Amniotic stem cell (primary cell): Measurements from ENCODE around the gene LBH.

Experiments
- DNase-seq: peaks from one replicate; lab custom pipeline; 2025; lab: John Stamatoyannopoulos, UW

The LBH gene

GRCh38 chr2:30231212-30231995 lies at the start of gene LBH:
Gene LBH (plus strand): TSS chr2:30231534. CDS start chr2:30231739, 205 bp downstream.
- peak; percentile 82 for DNase-seq

- no peak for DNase-seq
Measured at GRCh38 chr2:30184035-30184434, 47.3 kb upstream of the LBH start.

GRCh38 chr2:30185178-30185577 lies 46.2 kb upstream of the LBH start:
- DNase-seq = no peak

GRCh38 chr2:30188292-30188691 lies 43.0 kb upstream of the LBH start:
- no peak for DNase-seq

- DNase-seq = no peak
Measured at GRCh38 chr2:30190637-30191036, 40.7 kb upstream of the LBH start.

GRCh38 chr2:30191107-30191506 lies 40.2 kb upstream of the LBH start:
- DNase-seq = no peak

- DNase-seq = no peak
Measured at GRCh38 chr2:30191819-30192271, 39.5 kb upstream of the LBH start.

- DNase-seq = no peak
Measured at GRCh38 chr2:30192314-30192713, 39.0 kb upstream of the LBH start.

- no peak for DNase-seq
Measured at GRCh38 chr2:30193104-30193681, 38.1 kb upstream of the LBH start.

- DNase-seq = no peak
Measured at GRCh38 chr2:30194421-30194820, 36.9 kb upstream of the LBH start.

GRCh38 chr2:30195016-30195415 lies 36.3 kb upstream of the LBH start:
- DNase-seq = no peak

- DNase-seq = no peak
Measured at GRCh38 chr2:30197570-30198192, 33.7 kb upstream of the LBH start.

- DNase-seq = no peak
Measured at GRCh38 chr2:30201990-30202389, 29.3 kb upstream of the LBH start.

GRCh38 chr2:30203156-30203555 lies 28.2 kb upstream of the LBH start:
- no peak for DNase-seq

- DNase-seq = no peak
Measured at GRCh38 chr2:30204281-30204680, 27.1 kb upstream of the LBH start.

- no peak for DNase-seq
Measured at GRCh38 chr2:30205456-30205855, 25.9 kb upstream of the LBH start.

- no peak for DNase-seq
Measured at GRCh38 chr2:30206461-30207430, 24.6 kb upstream of the LBH start.

- DNase-seq = no peak
Measured at GRCh38 chr2:30208453-30208852, 22.9 kb upstream of the LBH start.

GRCh38 chr2:30209227-30209626 lies 22.1 kb upstream of the LBH start:
- no peak for DNase-seq

GRCh38 chr2:30213326-30213725 lies 18.0 kb upstream of the LBH start:
- no peak for DNase-seq

GRCh38 chr2:30213907-30214463 lies 17.3 kb upstream of the LBH start:
- DNase-seq = no peak

- DNase-seq = no peak
Measured at GRCh38 chr2:30216157-30216556, 15.2 kb upstream of the LBH start.
